Testis (tissue), 3 donors: ENCODE results near the gene NFATC1. TPM values are rescaled to one million over a fixed set of nuclear protein-coding genes. Genes with fewer than 3 reads are reported as not detected.

ENCODE experiments used
- DNase-seq: peaks from one replicate; pipeline ENCODE4 v3.0.0-alpha.2; 2019
- H3K27ac ChIP-seq, 2 donors: fragments of 200-600 bp; sonication (generic); one replicate each; pipeline ENCODE4 v1.5.1; 2019
- H3K27me3 ChIP-seq: fragments of 200-600 bp; sonication (generic); one replicate; pipeline ENCODE4 v1.5.1; 2019
- H3K36me3 ChIP-seq: fragments of 200-600 bp; sonication (generic); one replicate; pipeline ENCODE4 v1.5.1; 2017; ENCODE audit warnings: low read depth; ENCODE audit errors: missing control alignments
- H3K4me1 ChIP-seq: fragments of 200-600 bp; sonication (generic); one replicate; pipeline ENCODE4 v1.5.1; 2019
- H3K4me3 ChIP-seq, 2 donors: fragments of 200-600 bp; sonication (generic); one replicate each; pipeline ENCODE4 v1.5.1; 2017 to 2019
- H3K9me3 ChIP-seq: fragments of 200-600 bp; sonication (generic); one replicate; pipeline ENCODE4 v1.5.1; 2017
- POLR2A ChIP-seq: fragments of 450-650 bp; IDR thresholded peaks from one replicate; pipeline ENCODE4 v1.6.1; 2017; ENCODE audit warnings: antibody characterized with exemption, mild to moderate bottlenecking, moderate library complexity
- WGBS, 2 donors: methylation state at CpG; one replicate each; pipeline ENCODE4 v1.1.5; 2018; 5-methylcytosine and 5-hydroxymethylcytosine counted together
- intact Hi-C: fragments of 100-400 bp; cut with DNase I; formaldehyde crosslinking; loops from one replicate; pipeline ENCODE4 v1.15.1; 2023; ENCODE audit warnings: low total_unique reads
- polyA plus RNA-seq: library from polyadenylated mRNA; stranded (reverse); fragments of 350-450 nt; fragmentation: Illumina TruSeq; extraction: RNeasy Lipid Tissue Mini Kit (QIAGEN cat#74804); gene quantifications from one replicate; pipeline ENCODE4 v1.2.3, GENCODE V29; 2014; ENCODE audit warnings: low read depth, low replicate concordance; ENCODE audit not compliant: insufficient read depth
- total RNA-seq, 2 donors: library from RNA; depleted of rRNA; stranded (reverse); fragments of >200 nt; gene quantifications; one replicate each; pipeline ENCODE4 v1.2.3, GENCODE V29; 2016
- TF ChIP-seq, protein P1 (sequence below), 3 experiments: fragments of 450-650 bp in 2 of 3; fragments of 200-600 bp in 1 of 3; sonication (generic) in 1 of 3; IDR thresholded peaks; one replicate each; pipeline ENCODE4 v1.5.1; 2016 to 2019; ENCODE audit warnings: antibody characterized with exemption in 3 of 3, mild to moderate bottlenecking in 2 of 3, moderate library complexity in 1 of 3

NFATC1 gene
- total and polyA plus RNA-seq, 3 donors from 2014 or later, result 22.2 to 28.1 (median 27.5) TPM

DNA sequence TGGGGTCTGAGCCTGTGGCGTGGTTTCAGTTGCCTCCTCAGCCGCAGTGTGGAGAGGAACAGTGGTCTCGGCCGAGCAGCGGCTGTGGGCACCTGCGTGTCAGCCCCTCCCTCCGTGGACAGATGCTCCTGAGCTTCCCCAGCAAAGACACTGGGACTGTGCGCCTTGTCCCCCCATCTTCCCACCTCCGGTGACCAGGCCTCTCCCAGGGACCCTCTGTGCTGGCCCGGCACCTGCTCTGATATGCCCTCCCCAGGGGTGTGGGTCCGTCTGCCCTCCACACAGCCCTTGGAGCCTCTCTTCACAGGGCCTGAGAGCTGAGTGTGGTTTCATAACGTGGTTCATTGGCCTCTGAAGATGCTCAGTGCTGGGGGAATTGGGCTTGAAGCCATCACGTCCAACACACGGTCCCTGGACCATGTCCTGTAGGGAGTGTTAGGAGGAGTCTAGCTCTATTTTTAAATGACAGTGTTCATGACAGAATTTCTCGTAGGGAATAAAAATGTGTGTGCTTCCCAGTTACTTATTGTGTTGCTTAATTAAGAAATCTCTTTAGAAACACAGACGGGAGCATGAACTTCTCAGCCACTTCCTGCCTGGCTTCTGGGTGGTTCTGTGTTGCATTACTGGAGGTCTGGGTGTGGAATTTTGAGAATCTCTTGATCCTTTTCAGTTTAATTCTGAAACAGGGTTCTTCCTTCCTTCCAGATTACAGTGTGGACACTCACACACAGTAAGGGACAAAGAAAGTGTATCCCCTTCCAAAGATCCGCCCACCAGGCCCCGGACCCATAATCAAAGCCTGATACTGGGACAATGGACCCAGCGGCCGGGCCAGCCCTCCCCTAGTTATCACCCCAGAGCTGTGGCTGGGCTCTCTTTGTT, 110.7 kb downstream of the NFATC1 start:
- Histone ChIP-seq H3K4me3 (no peak overlapping the region), H3K27me3 (no peaks in the 10 kb centered on the region), H3K4me1 (peaks cover 22% of the 10 kb centered on the region), H3K9me3 (no peaks in the 10 kb centered on the region), H3K36me3 (no peaks in the 10 kb centered on the region), H3K27ac (peak overlapping the region; percentile 59 to 71)
- 64 to 69% methylated on average over 19 to 20 of the region's 20 CpGs for WGBS, 2 donors
- intact Hi-C loops, result no loop called here
- TF ChIP-seq, protein P1, sequence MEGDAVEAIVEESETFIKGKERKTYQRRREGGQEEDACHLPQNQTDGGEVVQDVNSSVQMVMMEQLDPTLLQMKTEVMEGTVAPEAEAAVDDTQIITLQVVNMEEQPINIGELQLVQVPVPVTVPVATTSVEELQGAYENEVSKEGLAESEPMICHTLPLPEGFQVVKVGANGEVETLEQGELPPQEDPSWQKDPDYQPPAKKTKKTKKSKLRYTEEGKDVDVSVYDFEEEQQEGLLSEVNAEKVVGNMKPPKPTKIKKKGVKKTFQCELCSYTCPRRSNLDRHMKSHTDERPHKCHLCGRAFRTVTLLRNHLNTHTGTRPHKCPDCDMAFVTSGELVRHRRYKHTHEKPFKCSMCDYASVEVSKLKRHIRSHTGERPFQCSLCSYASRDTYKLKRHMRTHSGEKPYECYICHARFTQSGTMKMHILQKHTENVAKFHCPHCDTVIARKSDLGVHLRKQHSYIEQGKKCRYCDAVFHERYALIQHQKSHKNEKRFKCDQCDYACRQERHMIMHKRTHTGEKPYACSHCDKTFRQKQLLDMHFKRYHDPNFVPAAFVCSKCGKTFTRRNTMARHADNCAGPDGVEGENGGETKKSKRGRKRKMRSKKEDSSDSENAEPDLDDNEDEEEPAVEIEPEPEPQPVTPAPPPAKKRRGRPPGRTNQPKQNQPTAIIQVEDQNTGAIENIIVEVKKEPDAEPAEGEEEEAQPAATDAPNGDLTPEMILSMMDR (IDR thresholded peaks at IDR 0.05), result no peak
- no peak for TF ChIP-seq POLR2A
- no peak for DNase-seq

DNA sequence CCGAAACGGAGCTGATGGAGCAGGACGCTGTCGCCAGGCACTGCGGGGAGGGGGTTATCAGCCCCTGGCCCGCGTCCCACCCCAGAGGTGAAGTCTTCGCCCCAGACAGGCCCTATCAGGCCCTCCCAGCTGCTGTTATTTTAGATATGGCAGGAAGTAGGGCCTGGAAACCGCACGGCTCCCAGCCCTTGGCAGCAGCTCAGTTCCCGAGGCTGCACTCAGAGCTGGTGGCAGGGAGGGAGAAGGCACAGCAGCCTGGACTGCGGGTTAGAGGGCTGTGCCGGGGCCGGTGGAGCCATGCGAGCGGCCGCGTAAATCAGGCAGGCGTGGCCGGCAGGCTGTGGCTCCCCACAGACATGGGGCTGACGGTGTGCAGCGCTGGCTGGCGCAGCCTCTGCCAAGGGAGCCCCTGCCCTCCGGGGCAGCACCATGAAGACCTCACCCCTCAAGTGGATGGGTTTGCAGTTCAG, 111.4 kb downstream of the NFATC1 start:
- TF ChIP-seq POLR2A, result no peak
- TF ChIP-seq, protein P1 (IDR thresholded peaks at IDR 0.05), result no peak
- peak; percentile 53 for DNase-seq
- Histone ChIP-seq H3K36me3 (no peaks in the 10 kb centered on the region), H3K9me3 (no peaks in the 10 kb centered on the region), H3K27ac (peak overlapping the region; percentile 59 to 71), H3K4me3 (no peak overlapping the region), H3K27me3 (no peaks in the 10 kb centered on the region), H3K4me1 (peaks cover 22% of the 10 kb centered on the region)
- 14 to 31% methylated on average over 11 to 24 of the region's 24 CpGs for WGBS, 2 donors
- intact Hi-C loops, result no loop called here

DNA sequence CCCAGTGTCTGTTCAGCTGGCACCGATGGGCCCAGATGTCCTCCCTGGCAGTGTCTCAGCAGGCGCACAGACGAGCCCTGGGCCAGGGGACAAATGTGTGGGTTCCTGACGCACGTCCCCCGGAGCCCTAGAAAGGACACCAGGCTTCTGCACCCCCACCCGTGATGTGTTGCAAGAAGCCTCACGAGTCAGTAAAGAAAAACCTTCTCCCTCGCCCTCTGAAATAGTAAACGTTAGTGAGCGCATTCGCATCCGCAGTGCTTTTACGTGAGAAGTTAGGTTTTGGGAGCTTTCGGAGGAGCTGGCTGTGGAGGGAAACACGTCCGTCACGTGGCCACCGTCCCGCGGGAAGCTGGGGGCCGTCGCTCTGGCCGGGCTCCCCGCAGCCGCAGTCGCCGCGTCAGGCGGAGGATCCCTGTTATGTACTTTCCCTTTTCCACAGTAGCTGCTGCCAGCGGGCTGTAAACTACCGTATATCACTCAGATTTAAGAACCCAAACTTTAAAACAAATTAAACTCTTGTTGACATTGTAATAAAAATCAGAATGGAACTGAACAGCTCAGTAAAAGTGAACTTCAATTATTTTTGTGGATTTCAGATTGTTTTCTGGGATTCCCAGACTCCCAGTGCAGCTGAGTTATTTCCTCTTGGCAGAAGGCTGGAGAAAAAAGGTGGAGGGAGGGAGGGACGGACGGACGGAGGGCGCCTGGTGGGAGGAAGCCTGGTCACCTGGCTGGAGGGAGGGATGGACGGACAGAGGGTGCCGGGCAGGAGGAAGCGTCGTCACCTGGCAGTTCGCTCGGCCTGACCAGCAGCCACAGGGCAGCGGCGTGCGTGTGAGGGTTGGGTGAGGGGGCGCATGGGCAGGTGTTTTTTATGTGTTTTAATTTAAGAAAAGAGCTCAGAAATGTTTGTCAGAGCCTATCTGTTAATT, 112.1 kb downstream of the NFATC1 start:
- Histone ChIP-seq H3K27ac (peak overlapping the region; percentile 59 to 71), H3K27me3 (no peaks in the 10 kb centered on the region), H3K36me3 (no peaks in the 10 kb centered on the region), H3K4me3 (peak overlapping the region in 1 of 2 donors; percentile 9), H3K9me3 (no peaks in the 10 kb centered on the region), H3K4me1 (peaks cover 22% of the 10 kb centered on the region)
- DNase-seq, result peak; percentile 82
- TF ChIP-seq, protein P1 (IDR thresholded peaks at IDR 0.05), result peak in 1 of 3 experiments; percentile 16
- no peak for TF ChIP-seq POLR2A
- intact Hi-C loops, result no loop called here
- WGBS, 2 donors, result 30 to 49% methylated on average over 46 of the region's 46 CpGs

DNA sequence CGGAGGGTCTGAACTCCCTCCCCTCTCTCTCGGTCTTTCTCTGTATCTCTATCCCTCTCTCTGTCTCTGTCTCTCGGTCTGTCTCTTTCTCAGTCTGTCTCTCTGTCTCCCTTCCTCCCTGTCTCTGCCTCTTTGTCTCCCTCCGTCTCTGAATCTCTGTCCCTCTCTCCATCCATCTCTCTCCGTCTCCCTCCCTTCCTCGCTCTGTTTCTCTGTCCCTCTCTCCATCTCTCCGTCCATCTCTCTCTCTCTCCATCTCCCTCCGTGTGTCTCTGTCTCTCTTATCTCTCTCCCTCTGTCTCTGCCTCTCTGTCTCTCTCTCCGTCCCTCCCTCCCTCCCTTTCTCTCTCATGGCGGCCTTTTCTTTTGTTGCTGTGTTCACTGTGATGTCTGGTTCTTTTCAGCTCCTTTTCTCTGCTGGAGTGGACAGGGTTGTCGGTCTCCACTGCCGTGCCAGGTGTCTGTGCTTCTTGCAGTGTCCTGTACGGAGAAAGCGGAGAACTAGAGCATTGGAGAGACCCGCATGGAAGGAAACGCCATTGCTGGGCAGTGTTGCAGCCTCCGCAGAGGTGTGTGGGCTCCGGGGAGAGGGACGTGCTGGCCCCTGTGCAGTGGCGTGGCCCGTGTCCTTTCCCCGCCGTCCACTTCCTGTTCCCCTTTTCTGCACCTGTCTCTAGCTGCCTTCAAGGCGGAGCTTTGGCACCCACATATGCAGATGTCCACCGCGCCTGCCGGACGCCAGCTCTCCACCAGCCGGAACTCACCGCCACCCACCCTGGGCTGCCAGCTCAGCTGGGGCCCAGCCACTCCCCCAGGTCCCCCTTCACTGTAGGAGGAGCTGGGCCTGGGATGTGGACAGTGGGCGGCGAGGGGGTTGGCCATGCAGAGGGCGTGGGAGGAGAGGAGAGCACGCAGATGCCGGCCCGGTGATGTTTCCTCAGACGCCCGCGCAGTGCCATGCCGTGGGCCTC, 113.1 kb downstream of the NFATC1 start:
- Histone ChIP-seq H3K27me3 (no peaks in the 10 kb centered on the region), H3K9me3 (no peaks in the 10 kb centered on the region), H3K27ac (peak overlapping the region in 1 of 2 donors; percentile 71), H3K4me1 (peaks cover 22% of the 10 kb centered on the region), H3K36me3 (no peaks in the 10 kb centered on the region), H3K4me3 (no peak overlapping the region)
- intact Hi-C loops, result no loop called here
- TF ChIP-seq POLR2A, result no peak
- TF ChIP-seq, protein P1 (IDR thresholded peaks at IDR 0.05), result no peak
- WGBS, 2 donors, result 81 to 89% methylated on average over 31 to 38 of the region's 40 CpGs
- no peak for DNase-seq
